ENCODE data around the gene APOL2. TPM values are rescaled to one million over a fixed set of nuclear protein-coding genes. Genes with fewer than 3 reads are reported as not detected.
"Not testable (repeated sequence)": the region's sequence is repeated elsewhere in the genome, so short reads cannot be mapped to it uniquely, and the experiment has no call there.

Gene APOL2
- total and polyA plus RNA-seq, 12 donors, result 28.6 to 215 (median 53.3) TPM

DNA sequence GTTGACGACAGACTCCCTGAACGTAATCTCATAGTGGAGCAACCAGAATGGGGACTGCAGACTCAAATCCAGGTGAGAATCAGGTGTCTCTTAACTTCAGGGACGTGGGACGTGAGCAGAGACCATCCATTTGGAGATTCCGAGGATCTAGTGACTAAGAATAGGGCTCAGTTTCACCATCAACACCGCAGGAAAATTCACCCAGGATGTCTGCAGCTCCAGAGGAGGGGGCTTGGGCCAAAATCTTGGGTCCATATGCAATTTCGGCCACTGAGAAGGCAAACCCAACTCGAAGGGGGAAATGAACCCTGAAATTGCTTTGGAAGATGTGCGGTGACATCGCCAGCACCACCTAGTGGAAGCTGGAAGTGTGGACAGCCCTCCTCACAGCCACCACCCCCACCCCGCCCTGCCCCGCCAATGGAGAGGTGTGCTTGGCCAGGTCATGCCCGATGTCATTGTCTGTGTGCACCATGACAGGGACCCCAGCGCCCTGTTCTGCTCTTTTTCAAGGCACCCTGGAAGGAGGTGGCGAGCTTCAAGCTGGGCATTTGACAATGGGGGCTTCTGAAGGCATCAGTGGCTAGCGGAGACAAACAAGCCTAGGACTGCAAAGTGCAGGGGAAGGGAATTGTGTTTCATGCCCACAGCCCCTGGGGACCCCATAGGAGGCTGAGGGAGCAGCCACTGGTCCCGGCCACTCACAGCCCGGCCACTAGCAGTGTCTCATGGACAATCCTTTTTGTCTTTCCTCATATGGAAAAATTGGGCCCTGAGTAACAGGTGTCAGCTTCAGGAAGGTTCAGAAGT lies 38.4 kb upstream of the APOL2 start:
- TF ChIP-seq, protein P1, sequence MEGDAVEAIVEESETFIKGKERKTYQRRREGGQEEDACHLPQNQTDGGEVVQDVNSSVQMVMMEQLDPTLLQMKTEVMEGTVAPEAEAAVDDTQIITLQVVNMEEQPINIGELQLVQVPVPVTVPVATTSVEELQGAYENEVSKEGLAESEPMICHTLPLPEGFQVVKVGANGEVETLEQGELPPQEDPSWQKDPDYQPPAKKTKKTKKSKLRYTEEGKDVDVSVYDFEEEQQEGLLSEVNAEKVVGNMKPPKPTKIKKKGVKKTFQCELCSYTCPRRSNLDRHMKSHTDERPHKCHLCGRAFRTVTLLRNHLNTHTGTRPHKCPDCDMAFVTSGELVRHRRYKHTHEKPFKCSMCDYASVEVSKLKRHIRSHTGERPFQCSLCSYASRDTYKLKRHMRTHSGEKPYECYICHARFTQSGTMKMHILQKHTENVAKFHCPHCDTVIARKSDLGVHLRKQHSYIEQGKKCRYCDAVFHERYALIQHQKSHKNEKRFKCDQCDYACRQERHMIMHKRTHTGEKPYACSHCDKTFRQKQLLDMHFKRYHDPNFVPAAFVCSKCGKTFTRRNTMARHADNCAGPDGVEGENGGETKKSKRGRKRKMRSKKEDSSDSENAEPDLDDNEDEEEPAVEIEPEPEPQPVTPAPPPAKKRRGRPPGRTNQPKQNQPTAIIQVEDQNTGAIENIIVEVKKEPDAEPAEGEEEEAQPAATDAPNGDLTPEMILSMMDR (IDR thresholded peaks at IDR 0.05), result peak; percentile 59 to 89 (median 82)
- Histone ChIP-seq H3K27ac (peak overlapping the region in 3 of 10 donors; percentile 2 to 31 (median 21)), H3K4me1 (peaks cover 3 to 19% (median 11%) of the 10 kb centered on the region in 9 donors), H3K4me3 (peak overlapping the region in 1 of 10 donors; percentile 12), H3K27me3 (no peaks in the 10 kb centered on the region), H3K9me3 (no peaks in the 10 kb centered on the region), H3K36me3 (peaks cover 0 to 41% (median 20%) of the 10 kb centered on the region in 9 donors)
- peak; percentile 53 to 73 (median 68) for ATAC-seq
- intact Hi-C loops (cut with DNase I), result loop anchor here in 6 of 10 donors (1.0 to 10.0 kb wide), 6 partner anchors 35 to 130 kb away; partner anchors contain the start of gene APOL2 (in 2 of the 6)
- DNase-seq, result peak; percentile 57 to 65
- 24 to 25% methylated on average over 18 of the region's 18 CpGs for WGBS, 2 donors

DNA sequence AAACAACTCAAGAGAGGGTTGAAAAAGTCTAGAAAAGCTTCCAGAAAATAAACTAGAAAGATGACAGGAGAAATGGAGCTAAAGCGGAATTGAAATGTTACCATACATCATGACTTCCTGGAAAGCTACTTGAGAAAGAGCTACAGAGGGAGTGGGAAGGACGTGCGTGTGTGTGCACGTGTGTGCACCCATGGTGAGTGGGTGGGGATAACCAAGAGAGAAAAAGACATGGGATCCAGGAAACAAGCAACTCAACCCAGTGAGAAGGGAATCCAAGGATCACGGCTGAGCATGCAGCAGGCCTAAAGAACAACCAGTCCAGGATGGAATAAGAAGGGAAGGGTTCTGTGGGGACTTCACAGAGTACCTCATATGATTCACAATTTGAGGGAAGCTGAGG lies 35.2 kb upstream of the APOL2 start:
- no peak for ATAC-seq
- Histone ChIP-seq H3K4me1 (peaks cover 3 to 15% (median 9%) of the 10 kb centered on the region in 9 donors), H3K27me3 (no peaks in the 10 kb centered on the region), H3K9me3 (no peaks in the 10 kb centered on the region), H3K4me3 (no peak overlapping the region), H3K27ac (no peak overlapping the region), H3K36me3 (peaks cover 0 to 10% (median 0%) of the 10 kb centered on the region in 9 donors)
- DNase-seq, result no peak
- TF ChIP-seq, protein P1 (IDR thresholded peaks at IDR 0.05), result no peak
- intact Hi-C loops (cut with DNase I), result loop anchor here in 2 of 10 donors (5.0 to 10.0 kb wide), 2 partner anchors 77 to 80 kb away; no protein-coding TSS in a partner anchor
- 80 to 88% methylated on average over 5 of the region's 5 CpGs for WGBS, 2 donors

DNA sequence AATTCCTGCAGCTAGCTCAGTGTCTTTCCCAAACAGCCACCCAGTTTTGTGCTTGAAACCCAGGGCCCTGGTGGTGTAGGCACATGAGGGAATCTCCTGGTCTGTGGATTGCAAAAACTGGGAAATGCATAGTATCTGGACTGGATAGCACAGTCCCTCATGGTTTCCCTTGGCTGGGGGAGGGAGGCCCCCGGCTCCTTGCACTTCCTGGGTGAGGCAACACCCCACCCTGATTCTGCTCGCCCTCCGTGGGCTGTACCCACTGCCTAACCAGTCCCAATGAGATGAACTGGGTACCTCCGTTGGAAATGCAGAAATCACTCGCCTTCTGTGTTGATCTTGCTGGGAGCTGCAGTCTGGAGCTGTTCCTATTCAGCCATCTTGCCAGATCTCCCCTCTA lies 32.6 kb upstream of the APOL2 start:
- intact Hi-C loops (cut with DNase I), result loop anchor here in 2 of 10 donors (5.0 to 10.0 kb wide), 2 partner anchors 75 to 77 kb away; no protein-coding TSS in a partner anchor
- not testable (repeated sequence) for H3K4me1 ChIP-seq, H3K27ac ChIP-seq

DNA sequence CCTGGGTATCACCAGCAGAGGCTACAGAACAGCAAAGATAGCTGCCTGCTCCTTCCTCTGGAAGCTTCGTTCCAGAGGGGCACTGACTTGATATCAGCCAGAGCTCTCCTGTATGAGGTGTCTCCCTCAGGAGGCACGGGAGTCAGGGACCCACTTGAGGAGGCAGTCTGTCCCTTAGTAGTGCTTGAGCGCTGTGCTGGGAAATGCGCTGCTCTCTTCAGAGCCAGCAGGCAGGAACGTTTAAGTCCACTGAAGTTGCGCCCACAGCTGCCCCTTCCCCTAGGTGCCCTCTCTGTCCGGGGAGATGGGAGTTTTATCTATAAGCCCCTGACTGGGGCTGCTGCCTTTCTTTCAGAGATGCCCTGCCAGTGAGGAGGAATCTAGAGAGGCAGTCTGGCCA lies 31.9 kb upstream of the APOL2 start:
- H3K9me3 ChIP-seq, H3K27me3 ChIP-seq, ATAC-seq, H3K4me3 ChIP-seq, H3K27ac ChIP-seq, DNase-seq, H3K4me1 ChIP-seq: not testable (repeated sequence)
- peaks cover 0 to 12% (median 0%) of the 10 kb centered on the region in 9 donors for H3K36me3 ChIP-seq
- WGBS, 2 donors, result 72 to 75% methylated on average over 7 of the region's 7 CpGs
- intact Hi-C loops (cut with DNase I), result loop anchor here in 2 of 10 donors (5.0 to 10.0 kb wide), 2 partner anchors 74 to 76 kb away; no protein-coding TSS in a partner anchor

More for the DNA sequence above, 32.6 kb upstream of the APOL2 start:
- 81 to 85% methylated on average over 5 of the region's 5 CpGs for WGBS, 2 donors
- not testable (repeated sequence) for H3K36me3 ChIP-seq, DNase-seq, H3K9me3 ChIP-seq, H3K27me3 ChIP-seq, ATAC-seq, H3K4me3 ChIP-seq

GRCh38 chr22:36267896-36268485 lies 28.7 kb upstream of the APOL2 start:
- WGBS, 2 donors, result 96 to 98% methylated on average over 11 of the region's 11 CpGs
- intact Hi-C loops (cut with DNase I), result no loop called here
- Histone ChIP-seq H3K27ac (no peak overlapping the region), H3K4me1 (peaks cover 0 to 2% (median 0%) of the 10 kb centered on the region in 9 donors), H3K9me3 (no peaks in the 10 kb centered on the region), H3K36me3 (peaks cover 0 to 45% (median 0%) of the 10 kb centered on the region in 9 donors), H3K4me3 (no peak overlapping the region), H3K27me3 (no peaks in the 10 kb centered on the region)
- ATAC-seq, result no peak
- TF ChIP-seq, protein P1 (IDR thresholded peaks at IDR 0.05), result no peak
- no peak for DNase-seq
